Body of pancreas (tissue), 4 donors: ENCODE results near the gene CDC25B. TPM values are rescaled to one million over a fixed set of nuclear protein-coding genes. Genes with fewer than 3 reads are reported as not detected.

Source experiments
- ATAC-seq: fragments of 150-250 bp; one replicate; pipeline ENCODE4 v1.9.1; 2016
- DNase-seq, 4 donors: peaks; one replicate each; pipeline ENCODE4 v3.0.0-alpha.2; 2019
- H3K27ac ChIP-seq, 4 donors: fragments of 200-600 bp; sonication (generic); 1 replicate in 3 of 4; 2 replicates in 1 of 4; pipeline versions ENCODE4 v1.5.1 to v1.6.1; 2016 to 2019; ENCODE audit warnings: mild to moderate bottlenecking in 1 of 4, mixed read lengths in 1 of 4, moderate library complexity in 1 of 4
- H3K27me3 ChIP-seq, 2 donors: fragments of 200-600 bp; sonication (generic); one replicate each; pipeline ENCODE4 v1.6.0; 2016; ENCODE audit warnings: mild to moderate bottlenecking in 1 of 2
- H3K36me3 ChIP-seq, 2 donors: fragments of 200-600 bp; sonication (generic); replicated peaks in 1 of 2; 2 replicates each; pipeline ENCODE4 v1.5.1; 2016; ENCODE audit warnings: low read depth in 2 of 2; ENCODE audit not compliant: insufficient read depth in 1 of 2
- H3K4me1 ChIP-seq: fragments of 200-600 bp; sonication (generic); one replicate; pipeline ENCODE4 v1.6.0; 2016
- H3K4me3 ChIP-seq, 2 donors: fragments of 200-600 bp; sonication (generic); 1 replicate in 1 of 2; 2 replicates in 1 of 2; pipeline ENCODE4 v1.5.1; 2016 to 2019
- H3K9me3 ChIP-seq, 3 donors: fragments of 200-600 bp; sonication (generic); 1 replicate in 2 of 3; 2 replicates in 1 of 3; pipeline ENCODE4 v1.5.1; 2016
- POLR2A ChIP-seq, 3 donors: fragments of 450-650 bp; IDR thresholded peaks; one replicate each; pipeline ENCODE4 v1.6.1; 2016; ENCODE audit warnings: antibody characterized with exemption in 3 of 3, mild to moderate bottlenecking in 2 of 3
- WGBS, 2 donors: methylation state at CpG; one replicate each; pipeline ENCODE4 v1.1.5; 2017; 5-methylcytosine and 5-hydroxymethylcytosine counted together
- intact Hi-C: fragments of 100-400 bp; cut with DNase I; formaldehyde crosslinking; loops from one replicate; pipeline ENCODE4 v1.15.1; 2023
- total RNA-seq, 2 donors: library from RNA; depleted of rRNA; stranded (reverse); fragments of >200 nt; gene quantifications; one replicate each; pipeline ENCODE4 v1.1.0, GENCODE V29; 2016
- TF ChIP-seq, protein P1 (sequence below), 7 experiments: fragments of 450-650 bp in 4 of 7; fragments of 200-600 bp in 3 of 7; sonication (generic) in 3 of 7; IDR thresholded peaks; one replicate each; pipeline ENCODE4 v1.5.1; 2016 to 2019; ENCODE audit warnings: antibody characterized with exemption in 7 of 7

CDC25B gene
- total RNA-seq, 2 donors from 2014 or later = 8.8 to 22.7 TPM

DNA sequence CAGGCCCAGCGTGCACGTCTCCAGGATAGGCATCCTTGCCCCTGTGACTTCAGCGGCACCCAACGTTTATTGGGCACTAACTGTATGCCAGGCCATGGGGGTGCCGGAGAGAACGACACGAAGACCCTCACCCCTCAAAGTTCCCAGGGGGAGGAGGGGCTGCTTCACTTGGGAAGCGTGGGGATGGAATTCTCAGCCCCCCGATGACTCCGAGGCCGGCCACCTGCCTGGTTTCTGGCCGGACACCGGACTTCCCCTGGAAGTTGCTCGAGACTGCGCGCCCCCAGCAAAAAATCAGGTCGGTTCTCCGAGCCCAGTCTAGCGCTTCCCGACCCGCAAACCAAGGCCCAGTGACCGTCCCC is 50.2 kb downstream of the CDC25B start:
- no peaks in the 10 kb centered on the region for H3K9me3 ChIP-seq
- 0% methylated on average over 22 of the region's 22 CpGs; no CpG with 5 or more reads in 1 of the 2 donors for WGBS, 2 donors
- H3K27ac ChIP-seq = peak overlapping the region; percentile 89 to 97 (median 90)
- TF ChIP-seq, protein P1, sequence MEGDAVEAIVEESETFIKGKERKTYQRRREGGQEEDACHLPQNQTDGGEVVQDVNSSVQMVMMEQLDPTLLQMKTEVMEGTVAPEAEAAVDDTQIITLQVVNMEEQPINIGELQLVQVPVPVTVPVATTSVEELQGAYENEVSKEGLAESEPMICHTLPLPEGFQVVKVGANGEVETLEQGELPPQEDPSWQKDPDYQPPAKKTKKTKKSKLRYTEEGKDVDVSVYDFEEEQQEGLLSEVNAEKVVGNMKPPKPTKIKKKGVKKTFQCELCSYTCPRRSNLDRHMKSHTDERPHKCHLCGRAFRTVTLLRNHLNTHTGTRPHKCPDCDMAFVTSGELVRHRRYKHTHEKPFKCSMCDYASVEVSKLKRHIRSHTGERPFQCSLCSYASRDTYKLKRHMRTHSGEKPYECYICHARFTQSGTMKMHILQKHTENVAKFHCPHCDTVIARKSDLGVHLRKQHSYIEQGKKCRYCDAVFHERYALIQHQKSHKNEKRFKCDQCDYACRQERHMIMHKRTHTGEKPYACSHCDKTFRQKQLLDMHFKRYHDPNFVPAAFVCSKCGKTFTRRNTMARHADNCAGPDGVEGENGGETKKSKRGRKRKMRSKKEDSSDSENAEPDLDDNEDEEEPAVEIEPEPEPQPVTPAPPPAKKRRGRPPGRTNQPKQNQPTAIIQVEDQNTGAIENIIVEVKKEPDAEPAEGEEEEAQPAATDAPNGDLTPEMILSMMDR (IDR thresholded peaks at IDR 0.05) = no peak
- TF ChIP-seq POLR2A (IDR thresholded peaks at IDR 0.05) = no peak
- intact Hi-C loops = no loop called here
- H3K36me3 ChIP-seq = no peaks in the 10 kb centered on the region
- peaks cover 31% of the 10 kb centered on the region for H3K4me1 ChIP-seq
- DNase-seq = no peak
- no peaks in the 10 kb centered on the region for H3K27me3 ChIP-seq
- H3K4me3 ChIP-seq = peak overlapping the region; percentile 87 to 89
- ATAC-seq = no peak

DNA sequence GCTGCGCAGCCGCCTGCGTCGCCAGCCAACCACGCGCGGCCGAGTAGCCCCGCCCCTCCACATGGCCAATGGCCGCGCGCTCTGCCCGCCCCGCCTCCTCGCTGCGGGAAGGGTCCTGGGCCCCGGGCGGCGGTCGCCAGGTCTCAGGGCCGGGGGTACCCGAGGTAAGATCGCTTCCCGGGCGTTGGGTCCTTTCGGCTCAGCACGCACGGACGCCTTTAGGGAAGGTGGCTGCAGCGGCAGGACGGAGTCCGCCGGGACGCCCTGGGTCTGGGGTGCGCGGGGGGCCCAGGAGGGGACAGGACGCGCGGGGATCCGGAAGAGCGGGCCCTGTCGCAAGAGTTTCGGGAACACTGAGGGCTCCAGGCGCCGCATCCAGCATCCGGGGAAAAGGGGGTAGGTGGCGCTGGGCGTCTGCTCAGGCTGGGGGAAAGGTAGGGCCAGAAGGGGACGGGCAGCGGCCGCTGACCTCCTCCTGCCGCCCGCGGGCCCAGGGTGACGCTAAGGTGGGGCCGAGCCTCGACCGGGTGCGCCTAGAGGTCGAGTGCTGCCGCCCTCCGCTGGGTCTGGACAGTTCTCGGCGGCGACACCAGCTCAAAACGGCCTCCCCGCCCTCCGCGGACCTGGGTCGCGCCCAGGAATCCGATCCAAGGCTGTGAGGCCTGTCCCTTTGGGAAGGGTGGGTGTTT is 50.8 kb downstream of the CDC25B start, which contains the start of gene MAVS:
TSS of gene MAVS (plus strand) at position 95 of the 689 bp plus-strand sequence. CDS start 7,791 bp downstream, outside the sequence.
- Histone ChIP-seq H3K27ac (peak within 1 kb of the TSS; percentile 89 to 97 (median 90)), H3K9me3 (no peaks in the 10 kb centered on the region), H3K4me1 (peaks cover 31% of the 10 kb centered on the region), H3K36me3 (no peaks in the 10 kb centered on the region), H3K4me3 (peak within 1 kb of the TSS; percentile 87 to 89), H3K27me3 (no peaks in the 10 kb centered on the region)
- TF ChIP-seq, protein P1 (IDR thresholded peaks at IDR 0.05) = no peak
- TF ChIP-seq POLR2A (IDR thresholded peaks at IDR 0.05) = peak; percentile 71 to 83 (median 79)
- ATAC-seq (peak; percentile 97), DNase-seq (peak; percentile 86 to 91 (median 90))
- 0% methylated on average over 4 to 70 of the region's 72 CpGs for WGBS, 2 donors
- intact Hi-C loops = no loop called here

DNA sequence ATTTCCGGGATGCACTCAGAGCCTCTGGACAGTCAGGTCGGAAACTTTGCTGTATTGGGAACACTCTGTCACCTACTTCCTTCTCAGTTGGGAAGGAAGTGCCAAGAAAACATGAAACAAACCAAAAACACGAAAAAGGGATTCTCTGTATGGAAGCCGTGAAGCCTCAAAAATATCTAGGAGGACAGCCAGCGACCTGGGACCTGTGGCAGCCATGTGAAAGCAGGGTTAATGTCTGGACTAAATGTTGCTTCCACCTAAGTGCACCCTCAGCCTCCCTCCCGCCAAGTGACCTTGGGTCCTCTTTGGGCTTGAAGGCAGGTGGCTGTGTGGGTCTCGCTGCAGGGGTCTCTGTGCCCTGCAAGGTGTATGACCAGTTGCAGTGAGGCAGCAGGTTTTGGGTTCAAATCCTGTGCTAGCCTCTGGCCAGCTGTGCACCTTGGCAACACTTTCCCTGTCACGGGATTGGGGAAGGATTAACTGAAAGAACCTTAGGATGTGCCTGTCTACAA is 51.4 kb downstream of the CDC25B start:
- peaks cover 31% of the 10 kb centered on the region for H3K4me1 ChIP-seq
- DNase-seq = peak in 1 of 4 donors; percentile 31
- no peaks in the 10 kb centered on the region for H3K9me3 ChIP-seq
- no peak for ATAC-seq
- peak overlapping the region; percentile 89 to 97 (median 90) for H3K27ac ChIP-seq
- H3K27me3 ChIP-seq = no peaks in the 10 kb centered on the region
- intact Hi-C loops = no loop called here
- TF ChIP-seq POLR2A (IDR thresholded peaks at IDR 0.05) = no peak
- TF ChIP-seq, protein P1 (IDR thresholded peaks at IDR 0.05) = no peak
- H3K36me3 ChIP-seq = no peaks in the 10 kb centered on the region
- WGBS, 2 donors = 4% methylated on average over 8 of the region's 8 CpGs
- H3K4me3 ChIP-seq = peak overlapping the region; percentile 87 to 89

DNA sequence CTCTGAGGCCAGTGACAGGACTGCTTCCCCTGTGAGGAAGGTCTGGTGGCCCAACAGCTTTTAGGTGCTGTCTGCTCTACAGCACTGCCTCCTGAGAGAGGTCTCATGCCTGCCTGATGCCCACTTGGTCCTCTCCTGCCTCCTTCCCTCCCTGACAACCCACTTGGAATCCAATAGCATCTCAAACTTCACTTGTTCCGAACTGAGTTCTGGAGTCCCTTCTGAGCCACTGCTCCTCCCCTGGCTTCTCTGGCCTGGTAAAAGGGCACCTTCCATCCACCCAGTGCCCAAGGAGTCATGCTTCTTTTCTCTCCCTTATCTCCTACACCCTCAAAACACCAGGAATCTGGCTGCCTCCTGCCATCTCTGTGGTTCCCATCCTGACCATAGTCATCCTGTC is 52.5 kb downstream of the CDC25B start:
- WGBS, 2 donors = 81 to 92% methylated on average over 1 of the region's 1 CpG
- Histone ChIP-seq H3K4me1 (peaks cover 31% of the 10 kb centered on the region), H3K27ac (no peak overlapping the region), H3K36me3 (no peaks in the 10 kb centered on the region), H3K9me3 (no peaks in the 10 kb centered on the region), H3K4me3 (no peak overlapping the region), H3K27me3 (no peaks in the 10 kb centered on the region)
- TF ChIP-seq, protein P1 (IDR thresholded peaks at IDR 0.05) = no peak
- no peak for TF ChIP-seq POLR2A (IDR thresholded peaks at IDR 0.05)
- no peak for ATAC-seq
- intact Hi-C loops = no loop called here
- no peak for DNase-seq
